ENCODE results near the gene HOOK2. TPM values are rescaled to one million over a fixed set of nuclear protein-coding genes. Genes with fewer than 3 reads are reported as not detected.

Gene HOOK2
- total RNA-seq, 1 donor from 2014 or later: 65.3 TPM

- Histone ChIP-seq H3K27ac (no peak overlapping the region), H3K27me3 (no peaks in the 10 kb centered on the region), H3K36me3 (peaks cover 10% of the 10 kb centered on the region), H3K4me3 (no peak overlapping the region), H3K4me1 (peaks cover 8% of the 10 kb centered on the region), H3K9me3 (no peaks in the 10 kb centered on the region)
- TF ChIP-seq CTCF (IDR thresholded peaks at IDR 0.05): no peak
- DNase-seq (no peak), ATAC-seq (no peak)
- intact Hi-C loops (cut with DNase I): no loop called here
These were observed 12.3 kb downstream of the HOOK2 start for GRCh38 chr19:12763100-12763499.

- Histone ChIP-seq H3K27me3 (no peaks in the 10 kb centered on the region), H3K36me3 (peaks cover 8% of the 10 kb centered on the region), H3K4me1 (peaks cover 10% of the 10 kb centered on the region), H3K27ac (no peak overlapping the region), H3K9me3 (no peaks in the 10 kb centered on the region), H3K4me3 (no peak overlapping the region)
- no peak for TF ChIP-seq CTCF (IDR thresholded peaks at IDR 0.05)
- intact Hi-C loops (cut with DNase I): no loop called here
- DNase-seq: no peak
- no peak for ATAC-seq
These were observed 15.7 kb downstream of the HOOK2 start for GRCh38 chr19:12759686-12760085.

GRCh38 chr19:12757544-12758274 lies 17.6 kb downstream of the HOOK2 start:
- Histone ChIP-seq H3K27ac (no peak overlapping the region), H3K27me3 (peaks cover 4% of the 10 kb centered on the region), H3K4me1 (peaks cover 10% of the 10 kb centered on the region), H3K36me3 (peaks cover 4% of the 10 kb centered on the region), H3K4me3 (peak overlapping the region; percentile 39), H3K9me3 (no peaks in the 10 kb centered on the region)
- DNase-seq (peak; percentile 86), ATAC-seq (peak; percentile 94)
- intact Hi-C loops (cut with DNase I): no loop called here
- TF ChIP-seq CTCF (IDR thresholded peaks at IDR 0.05): peak; percentile 94

GRCh38 chr19:12756150-12756883 lies 19.0 kb downstream of the HOOK2 start:
- Histone ChIP-seq H3K27me3 (peaks cover 7% of the 10 kb centered on the region), H3K4me1 (peaks cover 10% of the 10 kb centered on the region), H3K36me3 (no peaks in the 10 kb centered on the region), H3K27ac (no peak overlapping the region), H3K4me3 (no peak overlapping the region), H3K9me3 (no peaks in the 10 kb centered on the region)
- intact Hi-C loops (cut with DNase I): no loop called here
- no peak for TF ChIP-seq CTCF (IDR thresholded peaks at IDR 0.05)
- no peak for ATAC-seq
- no peak for DNase-seq

GRCh38 chr19:12754465-12755196 lies 20.7 kb downstream of the HOOK2 start:
- no peak overlapping the region for H3K4me3 ChIP-seq
- DNase-seq (no peak), ATAC-seq (no peak)
- no peaks in the 10 kb centered on the region for H3K36me3 ChIP-seq
- peaks cover 18% of the 10 kb centered on the region for H3K4me1 ChIP-seq
- TF ChIP-seq CTCF (IDR thresholded peaks at IDR 0.05): no peak
- H3K27ac ChIP-seq: no peak overlapping the region
- intact Hi-C loops (cut with DNase I): no loop called here
- peaks cover 7% of the 10 kb centered on the region for H3K27me3 ChIP-seq
- H3K9me3 ChIP-seq: no peaks in the 10 kb centered on the region
